ENCODE results near the gene CCNT2. TPM values are rescaled to one million over a fixed set of nuclear protein-coding genes. Genes with fewer than 3 reads are reported as not detected.

CCNT2 gene
- polyA plus RNA-seq, 1 donor (not counting 4 experiments of a cell fraction or from before 2014, with no cell fraction given), result 20.9 TPM

DNA sequence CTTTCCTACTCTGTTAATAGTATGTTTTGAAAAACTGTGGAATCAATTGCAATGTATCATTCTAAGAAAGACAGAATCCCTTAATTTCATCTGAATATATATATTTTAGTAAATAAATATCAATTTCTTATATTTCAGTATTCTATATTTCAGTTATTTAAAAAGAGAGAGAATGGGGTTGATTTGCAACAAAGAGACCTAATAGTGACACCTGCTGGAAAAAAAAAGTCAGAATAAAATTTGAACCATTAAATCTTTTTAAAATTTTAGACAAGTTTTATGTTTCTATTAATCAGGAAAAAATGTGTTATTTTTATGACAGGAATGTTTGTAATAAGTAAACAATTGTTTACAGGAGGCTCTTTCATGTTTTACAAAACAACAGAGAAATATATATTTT lies 20.7 kb upstream of the CCNT2 start:
- Histone ChIP-seq H3K4me1 (ENCODE audit: control insufficient read depth, extremely low read depth, insufficient read depth, low read length) (no peaks in the 10 kb centered on the region), H3K9ac (ENCODE audit: control insufficient read depth, extremely low read depth, insufficient read depth, low read length) (no peak overlapping the region), H3K79me2 (ENCODE audit: control insufficient read depth, insufficient read depth, low read length) (no peaks in the 10 kb centered on the region), H3K4me2 (ENCODE audit: control insufficient read depth, extremely low read depth, insufficient read depth, low read depth, low read length) (no peak overlapping the region), H3K9me1 (ENCODE audit: control insufficient read depth, extremely low read depth, insufficient read depth, low read length) (no peaks in the 10 kb centered on the region), H4K20me1 (ENCODE audit: control insufficient read depth, extremely low read depth, insufficient read depth, low read length) (no peaks in the 10 kb centered on the region), H3K9me3 (ENCODE audit: control insufficient read depth, low read depth, low read length) (no peaks in the 10 kb centered on the region), H3K27ac (ENCODE audit: control insufficient read depth, insufficient read depth, low read length) (no peak overlapping the region), H3K27me3 (ENCODE audit: control insufficient read depth, extremely low read depth, insufficient read depth, low read length) (no peaks in the 10 kb centered on the region), H3K4me3 (ENCODE audit: control insufficient read depth in 2 of 3, extremely low read depth in 1 of 3, insufficient read depth in 2 of 3, low read depth in 1 of 3, low read length in 3 of 3) (no peak overlapping the region), H2AFZ (ENCODE audit: control insufficient read depth, low read length) (no peak overlapping the region), H3K36me3 (ENCODE audit: control insufficient read depth in 2 of 2, extremely low read depth in 1 of 2, insufficient read depth in 2 of 2, low read length in 2 of 2) (no peaks in the 10 kb centered on the region)
- DNase-seq (ENCODE audit: low read depth, low spot score) (no peak), FAIRE-seq (no peak)
- dilution Hi-C loops (cut with MboI; ENCODE audit: extremely low pct_ligation_motif_present, low sequenced_read_pairs), result no loop called here
- TF ChIP-seq EZH2 (IDR thresholded peaks at IDR 0.05; ENCODE audit: low read length), result no peak
- TF ChIP-seq, protein P1, sequence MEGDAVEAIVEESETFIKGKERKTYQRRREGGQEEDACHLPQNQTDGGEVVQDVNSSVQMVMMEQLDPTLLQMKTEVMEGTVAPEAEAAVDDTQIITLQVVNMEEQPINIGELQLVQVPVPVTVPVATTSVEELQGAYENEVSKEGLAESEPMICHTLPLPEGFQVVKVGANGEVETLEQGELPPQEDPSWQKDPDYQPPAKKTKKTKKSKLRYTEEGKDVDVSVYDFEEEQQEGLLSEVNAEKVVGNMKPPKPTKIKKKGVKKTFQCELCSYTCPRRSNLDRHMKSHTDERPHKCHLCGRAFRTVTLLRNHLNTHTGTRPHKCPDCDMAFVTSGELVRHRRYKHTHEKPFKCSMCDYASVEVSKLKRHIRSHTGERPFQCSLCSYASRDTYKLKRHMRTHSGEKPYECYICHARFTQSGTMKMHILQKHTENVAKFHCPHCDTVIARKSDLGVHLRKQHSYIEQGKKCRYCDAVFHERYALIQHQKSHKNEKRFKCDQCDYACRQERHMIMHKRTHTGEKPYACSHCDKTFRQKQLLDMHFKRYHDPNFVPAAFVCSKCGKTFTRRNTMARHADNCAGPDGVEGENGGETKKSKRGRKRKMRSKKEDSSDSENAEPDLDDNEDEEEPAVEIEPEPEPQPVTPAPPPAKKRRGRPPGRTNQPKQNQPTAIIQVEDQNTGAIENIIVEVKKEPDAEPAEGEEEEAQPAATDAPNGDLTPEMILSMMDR (optimal IDR thresholded peaks at IDR 0.05 in 1 of 3, IDR thresholded peaks at IDR 0.05 in 1 of 3, conservative IDR thresholded peaks at IDR 0.05 in 1 of 3; ENCODE audit: extremely low read depth in 1 of 3, insufficient read depth in 2 of 3, low read length in 3 of 3), result no peak

DNA sequence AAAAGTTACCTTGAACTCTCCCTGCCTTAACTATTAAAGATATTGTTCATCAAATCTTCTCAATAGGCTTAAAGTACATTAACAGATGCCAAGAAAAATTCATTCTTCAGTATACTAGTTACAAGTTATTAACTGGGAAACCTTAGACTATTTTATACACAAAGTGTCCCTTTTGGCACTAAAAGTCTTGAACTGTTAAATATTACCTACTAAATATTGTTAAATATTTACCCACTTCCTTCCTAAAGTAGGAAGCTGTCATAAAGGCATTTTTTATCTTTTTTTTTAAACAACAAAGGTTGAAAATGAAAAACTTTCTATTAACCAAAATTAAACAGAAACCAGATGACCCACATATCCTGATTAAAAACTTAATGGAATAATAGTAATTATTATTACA lies 19.4 kb upstream of the CCNT2 start:
- FAIRE-seq, result no peak
- Histone ChIP-seq H2AFZ (ENCODE audit: control insufficient read depth, low read length) (no peak overlapping the region), H3K27me3 (ENCODE audit: control insufficient read depth, extremely low read depth, insufficient read depth, low read length) (no peaks in the 10 kb centered on the region), H3K9ac (ENCODE audit: control insufficient read depth, extremely low read depth, insufficient read depth, low read length) (no peak overlapping the region), H3K36me3 (ENCODE audit: control insufficient read depth in 2 of 2, extremely low read depth in 1 of 2, insufficient read depth in 2 of 2, low read length in 2 of 2) (no peaks in the 10 kb centered on the region), H3K4me1 (ENCODE audit: control insufficient read depth, extremely low read depth, insufficient read depth, low read length) (no peaks in the 10 kb centered on the region), H3K27ac (ENCODE audit: control insufficient read depth, insufficient read depth, low read length) (no peak overlapping the region), H3K4me3 (ENCODE audit: control insufficient read depth in 2 of 3, extremely low read depth in 1 of 3, insufficient read depth in 2 of 3, low read depth in 1 of 3, low read length in 3 of 3) (no peak overlapping the region), H3K4me2 (ENCODE audit: control insufficient read depth, extremely low read depth, insufficient read depth, low read depth, low read length) (no peak overlapping the region), H4K20me1 (ENCODE audit: control insufficient read depth, extremely low read depth, insufficient read depth, low read length) (no peaks in the 10 kb centered on the region), H3K9me1 (ENCODE audit: control insufficient read depth, extremely low read depth, insufficient read depth, low read length) (no peaks in the 10 kb centered on the region), H3K79me2 (ENCODE audit: control insufficient read depth, insufficient read depth, low read length) (no peaks in the 10 kb centered on the region), H3K9me3 (ENCODE audit: control insufficient read depth, low read depth, low read length) (no peaks in the 10 kb centered on the region)
- TF ChIP-seq, protein P1 (optimal IDR thresholded peaks at IDR 0.05 in 1 of 3, IDR thresholded peaks at IDR 0.05 in 1 of 3, conservative IDR thresholded peaks at IDR 0.05 in 1 of 3; ENCODE audit: extremely low read depth in 1 of 3, insufficient read depth in 2 of 3, low read length in 3 of 3), result no peak
- no peak for TF ChIP-seq EZH2 (IDR thresholded peaks at IDR 0.05; ENCODE audit: low read length)
- dilution Hi-C loops (cut with MboI; ENCODE audit: extremely low pct_ligation_motif_present, low sequenced_read_pairs), result no loop called here
- no peak for DNase-seq (ENCODE audit: low read depth, low spot score)

All from keratinocyte (primary cell).